Skin epidermis (tissue), 12 donors: Measurements from ENCODE around the gene BATF.
A peak's percentile ranks its signal among the peaks of the same experiment; 100 is the strongest.

ENCODE experiments used
- H3K27ac ChIP-seq, 21 experiments: fragments of 200-600 bp; sonication (generic) in 11 of 21; one replicate each; pipeline ENCODE4 v1.5.0; 2020; ENCODE audit warnings: mild to moderate bottlenecking in 3 of 21, inconsistent platforms in 2 of 21, moderate library complexity in 2 of 21
- H3K4me3 ChIP-seq, 7 experiments: fragments of 200-600 bp; sonication (generic) in 2 of 7; one replicate each; pipeline ENCODE4 v1.5.0; 2020; ENCODE audit warnings: inconsistent platforms in 2 of 7, mild to moderate bottlenecking in 2 of 7, moderate library complexity in 1 of 7

The BATF gene

GRCh38 chr14:75579338-75579864 lies 57.1 kb downstream of the BATF start:
- H3K27ac ChIP-seq = peak overlapping the region in 16 of 21 experiments; percentile 9 to 80 (median 60)

GRCh38 chr14:75579882-75580281 lies 57.6 kb downstream of the BATF start:
- H3K27ac ChIP-seq = peak overlapping the region in 1 of 21 experiments; percentile 11
- H3K4me3 ChIP-seq = peak overlapping the region; percentile 44 to 56 (median 50)

More at GRCh38 chr14:75579338-75579864, 57.1 kb downstream of the BATF start:
- H3K4me3 ChIP-seq = peak overlapping the region; percentile 44 to 56 (median 50)

GRCh38 chr14:75587388-75587787 lies 65.1 kb downstream of the BATF start:
- H3K4me3 ChIP-seq = no peak overlapping the region
- H3K27ac ChIP-seq = no peak overlapping the region

- no peak overlapping the region for H3K4me3 ChIP-seq
- H3K27ac ChIP-seq = no peak overlapping the region
Observed at GRCh38 chr14:75589931-75590330, 67.7 kb downstream of the BATF start.

- Histone ChIP-seq H3K27ac (no peak overlapping the region), H3K4me3 (no peak overlapping the region)
Observed at GRCh38 chr14:75591331-75591946, 69.2 kb downstream of the BATF start.

GRCh38 chr14:75591987-75592575 lies 69.8 kb downstream of the BATF start:
- Histone ChIP-seq H3K4me3 (no peak overlapping the region), H3K27ac (no peak overlapping the region)

GRCh38 chr14:75595226-75595625 lies 73.0 kb downstream of the BATF start:
- H3K4me3 ChIP-seq = no peak overlapping the region
- no peak overlapping the region for H3K27ac ChIP-seq
